Measurements from ENCODE around the gene ELP5. TPM values are rescaled to one million over a fixed set of nuclear protein-coding genes. Genes with fewer than 3 reads are reported as not detected.

ELP5 gene
- total and polyA plus RNA-seq, 2 donors from 2014 or later: 41.9 to 110 TPM

GRCh38 chr17:7204336-7204735, 47.7 kb upstream of the ELP5 start:
- H3K4me3 ChIP-seq (ENCODE audit: low read length in 3 of 3): peak overlapping the region in 1 of 3 donors; percentile 67
- no peak overlapping the region for H3K27ac ChIP-seq (ENCODE audit: low read depth in 2 of 2, low read length in 2 of 2)
- intact Hi-C loops (cut with DNase I): no loop called here

GRCh38 chr17:7204828-7205461, 47.1 kb upstream of the ELP5 start:
- Histone ChIP-seq H3K4me1 (ENCODE audit: control insufficient read depth in 2 of 3, insufficient read depth in 2 of 3, low read depth in 1 of 3, low read length in 3 of 3) (no peaks in the 10 kb centered on the region), H3K9me3 (ENCODE audit: control insufficient read depth in 2 of 3, insufficient read depth in 1 of 3, low read length in 3 of 3) (no peaks in the 10 kb centered on the region), H3K4me3 (ENCODE audit: low read length in 3 of 3) (peak overlapping the region; percentile 52 to 67 (median 58)), H3K27me3 (ENCODE audit: control insufficient read depth, insufficient read depth, low read length) (no peaks in the 10 kb centered on the region), H3K27ac (ENCODE audit: low read depth in 2 of 2, low read length in 2 of 2) (no peak overlapping the region), H3K36me3 (ENCODE audit: control insufficient read depth in 2 of 3, insufficient read depth in 3 of 3, low read length in 3 of 3) (peaks cover 0 to 9% (median 0%) of the 10 kb centered on the region in 3 donors), H3K9ac (ENCODE audit: low read length in 3 of 3) (peak overlapping the region; percentile 26 to 75 (median 38))
- DNase-seq: peak; percentile 91 to 96 (median 95)
- TF ChIP-seq CTCF (IDR thresholded peaks at IDR 0.05; ENCODE audit: borderline replicate concordance, extremely low read depth, insufficient read depth): no peak
- intact Hi-C loops (cut with DNase I): no loop called here
- no peak for FAIRE-seq

More at GRCh38 chr17:7204336-7204735, 47.7 kb upstream of the ELP5 start:
- Histone ChIP-seq H3K4me1 (ENCODE audit: control insufficient read depth in 2 of 3, insufficient read depth in 2 of 3, low read depth in 1 of 3, low read length in 3 of 3) (no peaks in the 10 kb centered on the region), H3K27me3 (ENCODE audit: control insufficient read depth, insufficient read depth, low read length) (no peaks in the 10 kb centered on the region), H3K9me3 (ENCODE audit: control insufficient read depth in 2 of 3, insufficient read depth in 1 of 3, low read length in 3 of 3) (no peaks in the 10 kb centered on the region), H3K9ac (ENCODE audit: low read length in 3 of 3) (no peak overlapping the region), H3K36me3 (ENCODE audit: control insufficient read depth in 2 of 3, insufficient read depth in 3 of 3, low read length in 3 of 3) (peaks cover 0 to 9% (median 0%) of the 10 kb centered on the region in 3 donors)
- TF ChIP-seq CTCF (IDR thresholded peaks at IDR 0.05; ENCODE audit: borderline replicate concordance, extremely low read depth, insufficient read depth): no peak
- DNase-seq (peak in 1 of 5 donors; percentile 82), FAIRE-seq (no peak)

DNA sequence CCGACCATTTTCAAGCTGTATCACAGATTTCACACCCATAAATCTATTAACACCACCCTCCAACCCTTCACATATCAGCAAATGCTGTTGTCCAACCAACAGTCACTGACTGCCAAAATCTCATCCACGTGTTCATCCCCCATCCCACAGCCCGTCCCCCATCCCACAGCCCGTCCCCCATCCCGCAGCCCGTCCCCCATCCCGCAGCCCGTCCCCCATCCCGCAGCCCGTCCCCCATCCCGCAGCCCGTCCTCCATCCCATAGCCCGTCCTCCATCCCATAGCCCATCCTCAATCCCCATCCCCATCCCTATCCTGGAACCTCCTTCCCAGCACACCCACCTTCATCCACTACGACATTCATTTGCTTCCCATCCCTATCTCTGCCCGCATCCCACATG, 46.5 kb upstream of the ELP5 start:
- intact Hi-C loops (cut with DNase I): no loop called here
- peak overlapping the region in 2 of 3 donors; percentile 58 to 67 for H3K4me3 ChIP-seq (ENCODE audit: low read length in 3 of 3)
- TF ChIP-seq CTCF (IDR thresholded peaks at IDR 0.05; ENCODE audit: borderline replicate concordance, extremely low read depth, insufficient read depth): no peak
- H3K9me3 ChIP-seq (ENCODE audit: control insufficient read depth in 2 of 3, insufficient read depth in 1 of 3, low read length in 3 of 3): no peaks in the 10 kb centered on the region
- peak in 1 of 5 donors; percentile 50 for DNase-seq
- H3K9ac ChIP-seq (ENCODE audit: low read length in 3 of 3): peak overlapping the region in 2 of 3 donors; percentile 26 to 75
- no peaks in the 10 kb centered on the region for H3K4me1 ChIP-seq (ENCODE audit: control insufficient read depth in 2 of 3, insufficient read depth in 2 of 3, low read depth in 1 of 3, low read length in 3 of 3)
- no peaks in the 10 kb centered on the region for H3K27me3 ChIP-seq (ENCODE audit: control insufficient read depth, insufficient read depth, low read length)
- H3K27ac ChIP-seq (ENCODE audit: low read depth in 2 of 2, low read length in 2 of 2): no peak overlapping the region
- no peak for FAIRE-seq
- H3K36me3 ChIP-seq (ENCODE audit: control insufficient read depth in 2 of 3, insufficient read depth in 3 of 3, low read length in 3 of 3): peaks cover 0 to 9% (median 0%) of the 10 kb centered on the region in 3 donors
